ENCODE results near the gene CAMSAP1.

The CAMSAP1 gene

DNA sequence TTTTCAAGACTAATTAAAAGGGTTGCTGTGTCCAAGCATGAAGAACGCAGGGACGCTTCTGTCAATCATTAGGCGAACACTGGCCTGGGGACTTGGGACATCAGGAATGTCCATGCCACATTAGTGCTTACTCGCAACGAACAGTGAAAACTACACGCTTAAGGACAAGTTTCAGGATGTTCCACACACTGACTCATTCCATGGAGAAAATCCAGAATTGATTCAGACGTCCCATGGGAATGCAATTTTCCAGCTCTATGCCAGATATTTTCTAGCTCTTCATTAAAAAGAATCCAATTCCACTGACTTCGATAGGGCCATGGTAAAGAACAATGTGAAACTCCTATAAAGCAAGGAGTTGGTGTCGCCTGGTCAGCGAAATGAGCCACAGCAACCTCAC, 98.2 kb downstream of the CAMSAP1 start:
- no peak for DNase-seq

- no peak for DNase-seq
These were observed 101.8 kb downstream of the CAMSAP1 start for GRCh38 chr9:135805422-135806022.

DNA sequence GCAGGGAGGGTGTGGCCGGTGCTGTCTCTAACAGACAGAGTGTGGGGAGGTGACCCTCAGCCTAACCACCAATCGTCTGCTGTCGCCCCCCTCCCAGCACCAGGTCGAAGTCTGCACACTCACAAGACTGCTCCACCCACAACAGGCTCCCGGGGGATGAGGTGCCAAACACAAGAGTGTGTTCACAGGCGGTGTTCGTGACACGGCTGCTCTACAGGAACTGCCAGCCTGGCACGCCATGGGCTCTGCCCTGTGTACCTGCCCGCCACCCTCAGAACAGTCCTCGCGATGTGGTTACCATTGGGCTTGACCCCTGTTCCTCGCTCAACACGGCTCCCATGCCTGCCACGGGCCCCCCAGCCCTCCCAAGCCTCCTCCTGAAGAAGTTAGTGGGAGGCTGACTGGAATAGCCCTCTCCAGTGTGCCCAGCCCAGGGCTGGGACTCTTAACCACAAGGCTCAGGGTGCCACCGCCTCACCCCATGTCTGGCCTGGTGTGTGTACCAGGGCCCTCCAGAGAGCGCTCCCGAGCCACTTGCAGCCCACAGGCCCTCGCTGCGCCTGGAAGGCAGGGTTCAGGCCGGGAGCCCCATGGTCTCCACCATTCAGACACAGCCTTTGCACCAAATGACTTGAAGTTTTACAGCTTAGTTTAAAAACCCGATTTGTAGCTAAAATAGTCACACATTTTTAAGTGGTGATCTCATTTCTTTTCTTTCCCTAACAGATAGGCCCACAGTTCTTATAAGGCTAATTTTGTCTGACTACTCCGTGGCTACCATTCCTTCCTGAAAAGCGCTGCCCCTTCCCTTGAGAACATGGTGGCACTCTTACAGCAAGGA, 102.5 kb downstream of the CAMSAP1 start:
- no peak for DNase-seq

GRCh38 chr9:135803441-135803840, 103.9 kb downstream of the CAMSAP1 start:
- no peak for DNase-seq

DNA sequence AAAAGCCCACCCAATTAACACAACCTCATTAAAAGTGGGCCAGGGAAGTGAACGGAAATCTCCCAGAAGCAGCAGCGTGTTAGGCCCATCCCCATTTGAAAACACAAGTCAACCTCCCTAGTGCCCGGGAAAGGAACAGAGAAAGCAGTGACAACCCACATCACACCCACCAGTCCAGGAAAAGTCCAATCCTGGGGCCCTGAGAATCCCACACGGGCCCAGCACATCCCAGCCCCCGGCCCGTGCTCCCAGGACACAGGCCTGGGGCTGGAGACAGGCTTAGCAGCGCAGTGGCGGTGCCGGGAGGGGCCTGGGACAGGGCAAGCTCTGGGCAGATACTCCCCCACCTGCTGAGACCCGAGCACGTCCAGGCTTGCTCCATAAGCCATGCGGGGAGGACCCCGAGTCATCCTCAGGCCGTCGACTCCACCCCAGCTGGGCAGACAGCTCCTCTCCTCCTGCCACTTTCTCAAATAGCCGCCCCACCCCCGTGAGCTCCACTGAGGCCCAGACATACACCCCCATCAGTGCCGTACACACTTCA, 104.4 kb downstream of the CAMSAP1 start:
- no peak for DNase-seq

DNA sequence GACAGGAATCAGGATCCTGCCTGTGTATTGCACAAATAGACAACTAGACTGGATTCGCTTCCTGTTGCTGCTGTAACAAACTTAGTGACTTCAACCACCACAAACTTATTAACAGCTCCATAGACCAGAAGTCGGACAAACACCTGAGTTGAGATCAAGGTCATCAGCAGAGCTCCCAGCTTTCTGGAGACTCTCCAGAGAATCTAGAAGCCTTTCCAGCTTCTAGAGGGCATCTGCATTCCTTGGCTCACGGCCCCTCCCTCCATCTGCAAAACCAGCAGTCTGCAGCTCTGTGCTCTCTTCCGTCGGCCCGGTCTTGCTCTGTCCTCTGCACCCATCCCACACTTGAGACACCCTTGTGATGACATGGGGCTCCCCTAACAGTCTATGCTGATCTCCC, 106.3 kb downstream of the CAMSAP1 start:
- DNase-seq = no peak

DNA sequence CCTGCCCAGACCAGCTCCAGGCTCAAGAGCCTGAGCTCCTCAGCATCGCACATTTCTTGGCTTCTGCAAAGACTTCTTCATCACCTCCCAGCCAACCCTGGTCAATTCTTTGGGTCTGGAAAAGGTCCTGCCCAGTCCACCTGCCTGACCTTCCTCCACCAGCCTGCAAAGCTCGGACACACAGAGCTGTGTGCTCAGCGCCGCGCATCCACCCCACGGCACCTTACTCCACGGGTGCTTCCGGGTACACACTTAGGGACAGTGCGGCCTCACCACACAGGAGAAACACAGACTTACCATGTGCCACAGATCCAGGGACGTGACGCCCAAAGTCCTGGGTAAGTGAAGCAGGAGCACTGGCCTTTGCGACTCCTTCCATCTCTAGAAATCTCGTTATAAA, 108.1 kb downstream of the CAMSAP1 start:
- DNase-seq = no peak

DNA sequence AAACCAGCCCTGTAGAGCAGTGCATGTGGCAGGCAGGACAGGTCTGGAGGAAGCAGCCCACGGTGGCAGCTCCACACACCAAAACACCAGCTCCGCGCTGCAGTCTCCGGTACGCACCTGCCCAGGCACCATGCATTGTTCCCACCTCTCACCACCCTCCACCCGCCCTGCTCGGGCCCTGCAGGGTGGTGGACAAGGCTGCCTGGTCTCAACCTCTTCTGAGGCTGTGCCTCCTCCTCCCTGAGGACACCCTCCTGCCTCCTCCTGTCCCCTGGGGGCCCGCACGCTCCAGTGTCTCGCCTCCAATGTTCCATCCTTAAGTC, 109.1 kb downstream of the CAMSAP1 start:
- DNase-seq = no peak

DNA sequence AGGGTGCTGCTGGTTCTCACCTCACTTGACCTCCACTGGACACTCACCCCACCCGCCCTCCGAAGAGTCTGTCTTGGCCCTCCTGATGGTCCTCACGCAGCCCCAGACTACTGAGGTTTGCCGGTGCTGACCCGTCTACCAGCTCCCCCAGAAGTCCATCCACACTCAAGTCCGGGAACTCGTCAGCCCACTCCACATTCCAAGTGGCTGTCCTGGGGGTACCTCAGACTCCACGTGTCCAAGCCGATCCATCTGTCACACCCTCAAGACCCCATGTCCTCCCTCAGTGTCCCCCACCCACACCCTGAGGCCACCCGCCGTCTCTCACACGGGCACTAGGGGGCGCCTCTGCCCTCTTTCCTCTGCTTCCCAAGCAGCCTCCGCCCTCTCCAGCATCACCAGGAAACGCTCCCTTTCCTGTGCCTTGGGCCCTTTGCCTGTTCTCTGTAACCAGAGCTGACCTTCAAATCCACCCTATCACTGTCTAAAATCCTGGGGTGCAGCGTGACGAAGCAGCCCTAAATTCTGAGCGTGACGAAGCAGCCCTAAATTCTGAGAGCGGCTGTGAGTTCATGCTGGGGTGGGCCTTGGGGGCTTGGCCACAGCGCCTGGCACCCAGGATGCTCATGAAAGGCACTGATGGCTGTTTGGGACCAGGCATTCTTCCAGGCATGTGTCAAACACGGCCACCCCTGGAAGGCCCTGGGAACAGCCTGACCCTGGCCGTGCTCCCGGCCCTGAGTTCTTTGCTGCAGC, 109.7 kb downstream of the CAMSAP1 start:
- DNase-seq = no peak

DNA sequence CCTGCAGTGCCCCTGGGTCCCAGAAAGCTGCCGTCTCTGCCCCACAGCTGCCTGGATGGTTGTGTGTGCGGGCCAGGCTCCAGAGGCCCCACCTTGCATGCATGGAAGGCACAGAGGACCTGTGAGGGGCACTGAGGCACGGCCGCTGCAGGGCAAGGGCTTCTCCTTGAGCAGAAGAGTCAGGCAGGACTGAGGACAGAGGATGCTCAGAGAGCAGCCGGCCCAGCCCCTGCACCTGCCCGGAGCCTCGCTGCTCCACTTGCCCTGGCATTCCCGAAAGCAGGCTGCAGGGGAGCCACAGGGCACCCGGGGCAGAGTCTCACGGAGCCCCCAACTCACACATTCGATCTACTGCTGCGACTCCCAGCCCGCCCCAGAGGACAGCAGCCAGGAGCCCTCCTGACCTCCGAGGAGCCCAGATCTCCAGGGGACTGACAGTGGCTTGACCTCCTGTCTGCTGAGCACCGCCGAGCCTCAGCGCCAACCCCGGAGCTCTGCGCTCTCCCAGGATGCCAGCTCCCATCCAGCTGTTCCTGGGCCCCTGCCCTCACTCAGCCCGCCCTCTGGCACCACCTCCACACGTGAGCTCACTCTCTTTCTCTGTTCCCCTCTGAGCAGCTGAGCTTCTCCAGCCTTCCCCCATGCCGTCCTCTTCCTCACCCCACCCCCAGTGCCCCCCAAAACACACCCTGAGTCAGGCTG, 110.4 kb downstream of the CAMSAP1 start:
- DNase-seq = no peak

GRCh38 chr9:135795391-135795790, 112.0 kb downstream of the CAMSAP1 start:
- DNase-seq = no peak

GRCh38 chr9:135794361-135794885, 112.9 kb downstream of the CAMSAP1 start:
- no peak for DNase-seq

DNA sequence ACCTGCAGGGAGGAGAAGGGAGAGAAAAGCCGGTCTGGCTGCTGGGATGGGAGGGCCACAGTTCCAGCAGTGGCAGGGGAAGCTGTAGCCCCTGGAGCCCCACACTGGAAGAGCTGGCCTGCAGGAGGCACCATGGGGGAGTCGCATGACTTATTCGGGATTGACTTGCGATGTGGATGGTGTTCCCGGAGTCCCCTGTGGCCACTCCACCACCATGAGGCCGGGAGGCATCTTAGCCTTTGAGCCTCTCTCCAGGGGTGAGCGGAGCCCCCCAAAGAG, 113.3 kb downstream of the CAMSAP1 start:
- DNase-seq = no peak

DNA sequence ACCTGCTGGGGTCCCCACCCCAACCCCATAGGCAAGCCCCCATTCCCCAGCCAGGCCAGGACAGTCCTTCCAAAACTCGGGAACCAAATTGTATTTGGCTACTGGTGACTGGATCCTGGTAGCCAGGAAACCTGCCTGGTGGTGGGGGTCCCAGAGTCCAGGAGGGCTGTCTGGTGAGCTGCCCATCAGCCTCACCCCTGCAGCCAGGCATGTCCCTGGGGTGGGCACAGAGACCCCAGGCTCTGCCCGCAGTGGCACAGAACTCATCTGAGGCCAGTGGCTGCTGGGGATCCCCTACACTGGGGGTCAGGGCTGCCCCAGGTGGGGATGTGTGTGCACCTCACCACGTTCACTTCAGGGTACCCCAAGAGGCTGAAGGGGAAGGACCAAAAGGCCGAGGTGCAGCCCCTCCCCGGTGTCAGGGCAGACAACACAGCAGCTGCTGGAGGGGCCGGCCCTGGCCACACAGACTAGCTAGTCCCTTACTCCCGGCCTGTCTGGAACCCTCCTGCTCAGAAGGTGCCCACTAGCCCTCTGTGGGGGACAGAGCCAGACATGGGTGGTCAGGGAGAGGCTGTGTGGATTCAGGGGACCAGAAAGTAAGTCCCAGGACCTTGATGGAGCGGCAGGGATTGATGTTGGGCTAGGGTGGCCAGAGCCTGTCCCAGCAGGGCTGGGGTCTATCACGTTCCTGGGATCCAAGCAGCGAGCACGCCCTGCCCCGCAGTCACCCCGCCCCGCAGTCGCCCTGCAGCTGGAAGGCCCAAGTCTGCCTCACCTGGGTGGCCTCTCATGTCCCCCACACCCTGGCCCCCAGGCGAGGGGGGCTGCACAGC, 113.9 kb downstream of the CAMSAP1 start:
- DNase-seq = no peak

- no peak for DNase-seq
These were observed 114.8 kb downstream of the CAMSAP1 start for GRCh38 chr9:135792268-135793128.

DNA sequence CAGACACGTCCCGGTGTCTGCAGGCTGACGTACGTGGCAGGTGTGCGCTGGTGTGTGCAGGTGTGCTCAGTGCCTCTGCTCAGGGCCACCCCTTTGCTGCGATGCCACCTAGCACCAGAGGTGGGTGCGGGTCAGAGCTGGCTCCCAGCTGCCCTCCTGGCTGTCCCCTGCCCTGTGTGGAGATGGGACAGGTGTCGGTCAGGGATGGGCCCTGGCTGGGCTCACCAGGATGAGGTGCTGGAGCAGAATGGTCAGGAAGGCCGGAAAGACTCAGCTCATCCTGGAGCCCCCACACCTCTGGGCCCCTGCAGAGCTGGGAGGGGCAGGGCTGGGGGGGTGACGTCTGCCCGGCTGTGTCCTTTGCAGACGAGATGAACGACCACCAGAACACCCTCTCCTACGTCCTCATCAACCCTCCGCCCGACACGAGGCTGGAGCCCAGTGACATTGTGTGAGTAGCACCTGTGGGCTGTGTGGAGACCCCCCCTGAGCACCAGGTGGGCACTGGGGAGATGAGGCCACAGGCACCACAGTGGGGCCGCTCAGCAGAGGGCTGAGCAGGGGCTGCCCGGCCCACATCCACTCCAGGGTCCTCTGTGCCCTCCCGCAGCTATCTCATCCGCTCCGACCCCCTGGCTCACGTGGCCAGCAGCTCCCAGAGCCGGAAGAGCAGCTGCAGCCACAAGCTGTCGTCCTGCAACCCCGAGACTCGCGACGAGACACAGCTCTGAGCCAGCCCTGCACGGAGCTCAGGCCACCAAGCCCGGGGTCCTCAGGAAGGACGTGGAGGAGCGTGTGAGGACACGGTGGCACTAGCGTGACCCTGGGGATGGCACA, 115.7 kb downstream of the CAMSAP1 start:
- no peak for DNase-seq

- DNase-seq = no peak
These were observed 116.5 kb downstream of the CAMSAP1 start for GRCh38 chr9:135790850-135791249.

GRCh38 chr9:135790356-135790755, 117.0 kb downstream of the CAMSAP1 start:
- no peak for DNase-seq

DNA sequence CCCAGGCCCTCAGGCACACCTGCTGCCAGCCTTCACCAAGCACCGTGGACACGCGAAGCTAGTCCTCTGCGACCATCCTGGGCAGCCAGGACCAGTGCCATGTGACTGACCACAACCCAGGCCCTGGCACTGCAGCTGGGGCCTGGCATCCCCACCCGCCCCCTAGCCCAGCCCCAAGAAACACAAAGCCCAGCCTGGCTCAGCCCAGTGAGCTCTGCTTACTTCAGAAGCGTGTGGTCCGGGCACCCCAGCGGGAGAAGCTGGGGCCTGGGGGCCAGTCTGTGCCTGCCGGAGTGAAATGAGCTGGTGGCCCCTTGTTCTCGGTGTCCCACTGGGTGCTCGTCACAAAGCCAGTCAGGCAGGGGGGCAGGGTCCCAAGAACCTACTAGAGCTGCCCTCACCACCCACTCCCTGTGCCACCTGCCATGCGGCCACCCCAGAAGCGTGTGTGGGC, 117.5 kb downstream of the CAMSAP1 start:
- no peak for DNase-seq

Data from activated gamma-delta T cell treated with Interleukin-2 at 50 U/mL for 16 hours (primary cell).